ENCODE data around the gene PRMT1. TPM values are rescaled to one million over a fixed set of nuclear protein-coding genes. Genes with fewer than 3 reads are reported as not detected.
"Not testable (repeated sequence)": the region's sequence is repeated elsewhere in the genome, so short reads cannot be mapped to it uniquely, and the experiment has no call there.

PRMT1 gene
- total and polyA plus RNA-seq, 8 donors: 27.2 to 98.7 (median 46.8) TPM

DNA sequence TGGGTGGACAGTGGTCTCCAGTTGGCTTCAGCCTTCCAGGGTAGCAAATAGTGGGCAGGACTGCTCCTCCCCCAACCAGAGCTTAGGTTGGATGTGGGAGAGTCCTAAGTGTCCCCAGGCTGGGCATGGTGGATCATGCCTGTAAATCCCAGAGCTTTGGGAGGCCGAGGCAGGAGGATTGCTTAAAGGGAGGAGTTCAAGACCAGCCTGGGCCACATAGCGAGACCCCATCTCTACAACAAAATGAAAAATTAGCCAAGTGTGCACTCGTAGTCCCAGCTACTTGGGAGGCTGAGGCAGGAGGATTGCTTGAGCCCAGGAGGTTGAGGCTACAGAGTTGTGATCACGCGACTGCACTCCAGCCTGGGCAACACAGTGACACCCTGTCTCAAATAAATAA lies 44.5 kb upstream of the PRMT1 start:
- ATAC-seq (no peak), FAIRE-seq (no peak), DNase-seq (peak in 1 of 6 donors; percentile 17)
- TF ChIP-seq, protein P1, sequence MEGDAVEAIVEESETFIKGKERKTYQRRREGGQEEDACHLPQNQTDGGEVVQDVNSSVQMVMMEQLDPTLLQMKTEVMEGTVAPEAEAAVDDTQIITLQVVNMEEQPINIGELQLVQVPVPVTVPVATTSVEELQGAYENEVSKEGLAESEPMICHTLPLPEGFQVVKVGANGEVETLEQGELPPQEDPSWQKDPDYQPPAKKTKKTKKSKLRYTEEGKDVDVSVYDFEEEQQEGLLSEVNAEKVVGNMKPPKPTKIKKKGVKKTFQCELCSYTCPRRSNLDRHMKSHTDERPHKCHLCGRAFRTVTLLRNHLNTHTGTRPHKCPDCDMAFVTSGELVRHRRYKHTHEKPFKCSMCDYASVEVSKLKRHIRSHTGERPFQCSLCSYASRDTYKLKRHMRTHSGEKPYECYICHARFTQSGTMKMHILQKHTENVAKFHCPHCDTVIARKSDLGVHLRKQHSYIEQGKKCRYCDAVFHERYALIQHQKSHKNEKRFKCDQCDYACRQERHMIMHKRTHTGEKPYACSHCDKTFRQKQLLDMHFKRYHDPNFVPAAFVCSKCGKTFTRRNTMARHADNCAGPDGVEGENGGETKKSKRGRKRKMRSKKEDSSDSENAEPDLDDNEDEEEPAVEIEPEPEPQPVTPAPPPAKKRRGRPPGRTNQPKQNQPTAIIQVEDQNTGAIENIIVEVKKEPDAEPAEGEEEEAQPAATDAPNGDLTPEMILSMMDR (IDR thresholded peaks at IDR 0.05): no peak
- no peak overlapping the region for H3K27ac ChIP-seq
- peaks cover 0 to 12% (median 5%) of the 10 kb centered on the region in 3 donors for H3K4me1 ChIP-seq
- no peaks in the 10 kb centered on the region for H3K36me3 ChIP-seq
- no peaks in the 10 kb centered on the region for H3K27me3 ChIP-seq
- no peaks in the 10 kb centered on the region for H3K9me3 ChIP-seq
- intact Hi-C loops (cut with DNase I): no loop called here
- WGBS, 2 donors: 88 to 96% methylated on average over 5 of the region's 5 CpGs
- H3K4me3 ChIP-seq: no peak overlapping the region

GRCh38 chr19:49633273-49633672 lies 43.8 kb upstream of the PRMT1 start:
- peaks cover 0 to 15% (median 5%) of the 10 kb centered on the region in 3 donors for H3K4me1 ChIP-seq
- H3K27ac ChIP-seq; H3K9me3 ChIP-seq; H3K27me3 ChIP-seq; DNase-seq; ATAC-seq; H3K36me3 ChIP-seq; FAIRE-seq; intact Hi-C loops (cut with DNase I); H3K4me3 ChIP-seq: not testable (repeated sequence)
- WGBS, 2 donors: 66 to 74% methylated on average over 9 of the region's 9 CpGs

- TF ChIP-seq, protein P1 (IDR thresholded peaks at IDR 0.05): no peak
- no peaks in the 10 kb centered on the region for H3K36me3 ChIP-seq
- no peaks in the 10 kb centered on the region for H3K27me3 ChIP-seq
- WGBS, 2 donors: 51 to 62% methylated on average over 24 of the region's 24 CpGs
- no peaks in the 10 kb centered on the region for H3K9me3 ChIP-seq
- ATAC-seq (no peak), FAIRE-seq (no peak), DNase-seq (peak in 1 of 6 donors; percentile 45)
- H3K27ac ChIP-seq: no peak overlapping the region
- intact Hi-C loops (cut with DNase I): no loop called here
- H3K4me3 ChIP-seq: no peak overlapping the region
- peaks cover 0 to 20% (median 5%) of the 10 kb centered on the region in 3 donors for H3K4me1 ChIP-seq
Observed at GRCh38 chr19:49635530-49636232, 41.4 kb upstream of the PRMT1 start.

DNA sequence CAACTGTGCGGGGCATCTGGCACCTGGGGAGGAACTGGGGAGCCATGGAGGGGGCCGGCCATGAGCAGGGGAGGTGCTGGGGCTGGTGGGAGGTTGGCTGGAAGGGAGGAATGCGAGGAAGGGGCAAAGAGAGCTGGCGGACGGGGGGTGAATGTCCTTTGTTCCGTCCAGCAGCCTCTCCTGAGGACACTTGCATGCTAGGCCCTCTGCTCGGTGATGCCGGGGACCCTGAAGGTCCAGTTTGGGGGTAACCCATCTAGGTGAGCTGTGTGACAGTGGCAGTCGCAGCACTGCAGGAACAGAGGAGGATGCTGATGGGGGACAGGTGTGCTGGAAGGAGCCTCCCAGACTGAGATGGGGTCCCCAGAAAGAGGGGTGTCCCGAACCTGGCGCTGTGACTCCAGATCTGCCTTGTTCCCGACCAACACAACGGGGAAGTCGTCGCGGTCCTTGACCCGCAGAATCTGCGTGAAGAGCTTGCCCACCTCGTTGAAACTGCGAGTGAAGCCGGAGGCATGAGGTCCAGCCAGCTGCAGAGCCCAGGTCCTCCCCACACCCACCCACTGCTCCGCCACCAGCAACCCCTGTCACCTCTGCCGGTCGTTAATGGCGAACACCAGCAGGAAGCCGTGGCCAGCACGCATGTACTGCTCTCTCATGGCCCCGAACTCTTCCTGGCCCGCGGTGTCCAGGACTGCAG lies 40.7 kb upstream of the PRMT1 start:
- TF ChIP-seq, protein P1 (IDR thresholded peaks at IDR 0.05): no peak
- Histone ChIP-seq H3K4me1 (peaks cover 0 to 13% (median 5%) of the 10 kb centered on the region in 3 donors), H3K27ac (no peak overlapping the region), H3K9me3 (no peaks in the 10 kb centered on the region), H3K4me3 (no peak overlapping the region), H3K36me3 (no peaks in the 10 kb centered on the region), H3K27me3 (no peaks in the 10 kb centered on the region)
- intact Hi-C loops (cut with DNase I): no loop called here
- ATAC-seq (no peak), DNase-seq (peak in 2 of 6 donors; percentile 34 to 67), FAIRE-seq (no peak)
- 77 to 81% methylated on average over 29 to 30 of the region's 30 CpGs for WGBS, 2 donors

DNA sequence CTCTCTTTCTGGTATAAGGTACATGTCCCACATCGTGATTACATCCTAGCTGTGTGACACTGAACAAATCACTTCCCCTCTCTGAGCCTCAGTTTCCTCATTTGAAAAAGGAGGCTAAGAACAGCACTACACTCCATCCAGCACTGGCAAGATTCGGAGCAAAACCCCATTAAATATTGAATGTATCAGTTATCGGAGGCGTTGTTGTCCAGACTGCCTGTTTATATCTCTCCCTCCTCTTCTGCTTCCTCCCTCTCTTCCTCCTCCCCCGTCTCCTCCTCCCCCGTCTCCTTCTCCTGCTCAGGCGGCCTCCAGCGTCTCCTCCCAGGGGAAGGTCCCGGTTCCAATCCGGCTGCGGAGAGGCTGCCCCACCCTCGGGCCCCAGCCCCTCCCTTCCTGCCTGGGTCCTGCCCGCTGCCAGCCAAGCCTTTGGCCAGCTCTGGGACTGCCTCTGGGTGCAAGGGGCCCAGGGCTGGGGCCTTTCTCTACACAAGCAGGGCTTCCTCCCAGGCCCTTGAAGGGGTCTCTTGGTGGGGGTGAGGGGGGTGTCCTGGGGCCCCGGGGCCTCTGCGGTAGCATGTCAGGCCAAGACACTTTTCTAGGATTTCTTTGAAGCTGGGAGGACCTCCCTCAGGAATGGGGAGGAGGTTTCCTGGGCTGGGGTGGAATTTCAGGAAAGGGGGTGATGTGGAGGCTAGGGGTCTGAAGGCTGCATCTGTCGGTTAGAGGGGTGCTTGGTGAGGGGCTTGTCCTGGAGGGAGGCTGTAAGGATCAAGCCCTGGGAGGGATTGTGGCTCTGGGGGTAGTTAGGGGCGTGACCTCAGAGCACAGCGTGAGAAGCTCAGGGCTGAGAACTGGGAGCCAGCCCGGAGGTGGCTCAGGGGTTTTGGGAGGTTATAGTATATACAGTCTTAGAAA lies 39.0 kb upstream of the PRMT1 start:
- Histone ChIP-seq H3K4me1 (peaks cover 0 to 14% (median 4%) of the 10 kb centered on the region in 3 donors), H3K4me3 (peak overlapping the region in 1 of 4 donors; percentile 3), H3K9me3 (no peaks in the 10 kb centered on the region), H3K27ac (peak overlapping the region in 1 of 4 donors; percentile 1), H3K27me3 (no peaks in the 10 kb centered on the region), H3K36me3 (no peaks in the 10 kb centered on the region)
- peak in 1 of 4 donors; percentile 5 for ATAC-seq
- TF ChIP-seq, protein P1 (IDR thresholded peaks at IDR 0.05): no peak
- no peak for FAIRE-seq
- DNase-seq: peak; percentile 61 to 85 (median 78)
- WGBS, 2 donors: 17 to 26% methylated on average over 19 of the region's 19 CpGs
- intact Hi-C loops (cut with DNase I): no loop called here
